IPS-NIHi7 (cell line): ENCODE results near the gene NT5DC4.

ENCODE experiments used
- DNase-seq: peaks from one replicate; pipeline ENCODE4 v3.0.0; 2012; ENCODE audit warnings: mixed read lengths; ENCODE audit errors: extremely low spot score

NT5DC4 gene

DNA sequence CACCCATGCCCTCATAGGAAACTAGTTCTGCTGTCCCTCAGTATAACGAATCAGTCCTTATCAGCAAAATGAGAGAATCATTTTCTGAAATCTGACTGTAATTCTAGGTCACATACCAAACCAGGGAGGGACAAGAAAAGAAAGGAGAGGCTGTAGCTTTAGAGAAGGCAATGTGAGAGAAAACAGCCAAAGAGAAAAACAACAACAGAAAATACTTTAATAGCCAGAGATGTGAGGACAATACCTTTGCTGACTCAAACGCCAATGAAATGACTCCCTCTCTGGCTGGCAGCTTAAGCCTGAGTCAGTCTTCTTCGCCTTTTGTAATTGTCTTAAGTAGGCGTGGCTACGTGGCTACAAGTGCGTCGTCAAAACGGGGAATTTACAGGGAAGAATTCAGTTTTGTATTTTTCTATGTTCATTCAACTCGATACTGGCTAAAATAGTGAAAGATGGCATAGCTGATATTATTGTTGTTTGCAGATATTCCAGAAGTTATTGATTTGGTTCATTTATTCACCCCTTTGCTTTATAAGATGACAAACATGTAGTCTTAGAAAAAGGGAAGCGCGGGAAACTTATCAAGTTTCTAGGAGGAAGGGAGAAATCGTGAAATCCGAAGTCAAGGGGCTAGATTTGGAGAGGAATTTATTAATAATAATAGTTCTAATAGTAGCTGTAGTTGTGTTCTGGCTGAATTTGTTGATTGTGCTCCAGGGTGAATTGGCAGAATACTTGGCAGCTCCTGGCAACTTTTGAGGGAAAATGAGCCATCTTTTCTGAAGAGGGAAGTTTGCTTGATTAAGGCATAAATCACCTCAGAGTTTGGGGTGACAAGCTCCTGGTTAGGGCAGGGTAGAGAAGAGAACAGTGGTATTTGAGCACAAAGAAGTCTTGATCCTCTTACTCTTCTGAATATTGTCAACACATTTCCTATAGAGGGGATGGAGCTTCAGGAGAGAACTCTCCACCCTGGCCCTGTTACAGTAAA is 63.7 kb downstream of the NT5DC4 start, which contains the start of gene IL1A:
IL1A (minus strand) TSS at position 295 of the 991 bp plus-strand sequence. CDS start 723 bp downstream, outside the sequence.
- DNase-seq: peak; percentile 76

- no peak for DNase-seq
Measured at GRCh38 chr2:112787294-112787693, 66.5 kb downstream of the NT5DC4 start.

GRCh38 chr2:112787729-112788393 is 67.0 kb downstream of the NT5DC4 start:
- DNase-seq: no peak

- DNase-seq: no peak
Measured at GRCh38 chr2:112788653-112789052, 67.8 kb downstream of the NT5DC4 start.
